Measurements from ENCODE around the gene HCRTR1. TPM values are rescaled to one million over a fixed set of nuclear protein-coding genes. Genes with fewer than 3 reads are reported as not detected.
A peak's percentile ranks its signal among the peaks of the same experiment; 100 is the strongest.

Gene HCRTR1
- total RNA-seq, 4 donors from 2014 or later: 0.45 to 1.8 (median 1.7) TPM; not detected in 1

DNA sequence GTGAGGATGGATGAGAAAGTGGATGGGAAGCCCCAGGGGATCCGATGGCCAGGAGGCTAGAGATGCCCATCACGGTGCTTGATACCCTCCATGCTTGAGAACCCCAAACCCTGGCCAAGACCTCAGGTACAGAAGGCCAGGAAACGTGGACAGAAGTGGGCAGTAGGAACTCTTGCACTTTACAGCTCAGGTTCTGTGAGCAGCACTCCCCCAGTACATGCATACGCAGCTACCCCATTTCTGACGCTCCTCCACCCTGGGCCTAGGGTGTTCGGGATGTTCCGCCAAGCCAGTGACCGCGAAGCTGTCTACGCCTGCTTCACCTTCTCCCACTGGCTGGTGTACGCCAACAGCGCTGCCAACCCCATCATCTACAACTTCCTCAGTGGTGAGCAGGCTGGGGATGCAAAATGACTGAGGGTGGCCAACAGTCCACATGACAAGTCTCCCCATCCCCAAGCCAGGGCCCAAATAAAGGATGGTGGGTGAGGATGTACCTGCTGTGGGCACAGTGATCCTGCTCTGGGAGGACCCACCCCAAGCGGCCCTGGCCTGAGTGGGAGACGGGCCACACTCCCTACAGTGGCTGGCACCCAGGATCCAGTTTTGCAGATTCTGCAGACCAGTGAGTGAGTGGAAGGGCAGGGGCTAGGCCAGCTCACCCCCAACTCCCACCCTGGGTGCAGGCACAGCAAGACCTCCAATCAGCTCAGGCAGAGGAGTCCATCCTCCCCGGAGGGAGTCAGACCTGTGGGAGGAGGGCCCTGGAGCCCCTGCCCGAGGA, 7.4 kb downstream of the HCRTR1 start:
- H3K27me3 ChIP-seq: no peaks in the 10 kb centered on the region
- H3K9me3 ChIP-seq: no peaks in the 10 kb centered on the region
- intact Hi-C loops (cut with DNase I): no loop called here
- H3K4me3 ChIP-seq: no peak overlapping the region
- H3K36me3 ChIP-seq: peaks cover 13 to 34% (median 24%) of the 10 kb centered on the region in 4 donors
- no peak for DNase-seq (ENCODE audit: extremely low spot score)
- no peak overlapping the region for H3K27ac ChIP-seq (replicated peaks in 1 of 4)
- WGBS: 95% methylated on average over 16 of the region's 16 CpGs
- TF ChIP-seq POLR2AphosphoS5 (IDR thresholded peaks at IDR 0.05): no peak
- TF ChIP-seq, protein P1, sequence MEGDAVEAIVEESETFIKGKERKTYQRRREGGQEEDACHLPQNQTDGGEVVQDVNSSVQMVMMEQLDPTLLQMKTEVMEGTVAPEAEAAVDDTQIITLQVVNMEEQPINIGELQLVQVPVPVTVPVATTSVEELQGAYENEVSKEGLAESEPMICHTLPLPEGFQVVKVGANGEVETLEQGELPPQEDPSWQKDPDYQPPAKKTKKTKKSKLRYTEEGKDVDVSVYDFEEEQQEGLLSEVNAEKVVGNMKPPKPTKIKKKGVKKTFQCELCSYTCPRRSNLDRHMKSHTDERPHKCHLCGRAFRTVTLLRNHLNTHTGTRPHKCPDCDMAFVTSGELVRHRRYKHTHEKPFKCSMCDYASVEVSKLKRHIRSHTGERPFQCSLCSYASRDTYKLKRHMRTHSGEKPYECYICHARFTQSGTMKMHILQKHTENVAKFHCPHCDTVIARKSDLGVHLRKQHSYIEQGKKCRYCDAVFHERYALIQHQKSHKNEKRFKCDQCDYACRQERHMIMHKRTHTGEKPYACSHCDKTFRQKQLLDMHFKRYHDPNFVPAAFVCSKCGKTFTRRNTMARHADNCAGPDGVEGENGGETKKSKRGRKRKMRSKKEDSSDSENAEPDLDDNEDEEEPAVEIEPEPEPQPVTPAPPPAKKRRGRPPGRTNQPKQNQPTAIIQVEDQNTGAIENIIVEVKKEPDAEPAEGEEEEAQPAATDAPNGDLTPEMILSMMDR (IDR thresholded peaks at IDR 0.05): no peak
- H3K4me1 ChIP-seq: peaks cover 25 to 33% (median 27%) of the 10 kb centered on the region in 4 donors

DNA sequence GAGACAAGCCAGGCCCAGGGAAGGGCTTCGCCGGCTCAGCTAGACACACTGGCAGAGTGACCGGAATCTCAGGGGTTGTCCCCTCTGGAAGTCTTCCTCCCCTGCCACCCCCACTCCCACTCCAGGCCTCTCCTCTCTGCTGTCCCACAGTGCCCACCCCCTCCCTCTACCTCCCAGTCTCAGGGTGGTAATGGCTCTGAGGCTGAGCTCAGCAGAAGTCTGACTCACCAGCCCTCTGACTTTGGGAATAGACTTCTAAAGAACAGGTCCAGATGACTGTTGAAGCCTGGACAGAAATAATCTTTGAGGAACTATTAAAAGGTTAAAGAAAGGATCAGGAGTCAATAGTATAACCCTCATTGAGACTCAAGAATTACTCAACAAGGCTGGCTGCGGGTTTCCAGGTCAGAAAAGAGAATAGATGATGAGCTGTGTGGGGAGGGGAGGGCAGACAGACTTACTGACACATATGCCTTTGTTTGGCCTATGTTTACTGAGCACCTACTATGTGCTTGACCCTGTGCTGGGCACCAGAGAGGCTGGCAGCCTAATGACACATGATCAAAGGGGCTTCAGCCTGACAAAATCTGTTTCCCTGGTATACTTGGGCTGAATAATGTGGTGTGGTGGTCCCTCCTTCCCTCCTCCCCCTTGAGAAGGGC, 8.2 kb downstream of the HCRTR1 start:
- intact Hi-C loops (cut with DNase I): no loop called here
- peaks cover 25 to 33% (median 27%) of the 10 kb centered on the region in 4 donors for H3K4me1 ChIP-seq
- 86% methylated on average over 4 of the region's 4 CpGs for WGBS
- TF ChIP-seq, protein P1 (IDR thresholded peaks at IDR 0.05): no peak
- H3K4me3 ChIP-seq: no peak overlapping the region
- no peaks in the 10 kb centered on the region for H3K9me3 ChIP-seq
- H3K27ac ChIP-seq (replicated peaks in 1 of 4): no peak overlapping the region
- peaks cover 21 to 42% (median 32%) of the 10 kb centered on the region in 4 donors for H3K36me3 ChIP-seq
- H3K27me3 ChIP-seq: no peaks in the 10 kb centered on the region
- no peak for DNase-seq (ENCODE audit: extremely low spot score)

DNA sequence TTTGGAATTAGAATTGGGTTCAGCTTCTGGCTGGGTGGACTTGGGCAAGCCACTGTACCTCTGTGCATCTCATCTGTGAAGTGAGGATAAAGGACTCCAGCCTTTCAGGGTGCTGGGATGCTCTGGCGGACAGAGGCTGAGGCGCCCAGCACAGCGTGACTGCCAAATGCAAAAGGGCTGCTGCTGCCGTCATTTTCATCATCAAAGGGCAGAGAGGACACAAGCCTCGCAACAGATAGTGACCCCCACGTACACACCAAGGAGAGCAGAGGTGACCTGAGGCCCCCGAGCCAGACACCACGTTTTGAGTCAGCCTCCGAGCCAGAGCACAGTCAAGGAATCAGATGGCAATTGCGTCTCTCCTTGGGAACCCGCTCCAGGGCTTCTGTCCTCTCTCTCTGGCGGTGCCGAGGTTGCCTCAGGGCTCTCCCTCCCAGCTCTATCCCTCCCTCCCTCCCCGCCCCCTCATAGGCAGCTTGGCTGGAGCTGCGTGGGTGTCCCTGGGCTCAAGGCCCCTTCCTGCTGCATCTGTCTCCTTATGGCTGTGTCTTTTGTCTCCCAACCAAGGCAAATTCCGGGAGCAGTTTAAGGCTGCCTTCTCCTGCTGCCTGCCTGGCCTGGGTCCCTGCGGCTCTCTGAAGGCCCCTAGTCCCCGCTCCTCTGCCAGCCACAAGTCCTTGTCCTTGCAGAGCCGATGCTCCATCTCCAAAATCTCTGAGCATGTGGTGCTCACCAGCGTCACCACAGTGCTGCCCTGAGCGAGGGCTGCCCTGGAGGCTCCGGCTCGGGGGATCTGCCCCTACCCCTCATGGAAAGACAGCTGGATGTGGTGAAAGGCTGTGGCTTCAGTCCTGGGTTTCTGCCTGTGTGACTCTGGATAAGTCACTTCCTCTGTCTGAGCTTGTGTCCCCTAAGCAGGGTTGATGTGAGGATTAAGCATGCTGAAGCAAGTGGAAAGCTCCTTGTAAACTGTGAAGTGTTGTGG, 9.0 kb downstream of the HCRTR1 start:
- DNase-seq (ENCODE audit: extremely low spot score): no peak
- intact Hi-C loops (cut with DNase I): no loop called here
- Histone ChIP-seq H3K27ac (replicated peaks in 1 of 4) (peak overlapping the region in 3 of 4 donors; percentile 5 to 62 (median 44)), H3K36me3 (peaks cover 28 to 50% (median 40%) of the 10 kb centered on the region in 4 donors), H3K4me1 (peaks cover 25 to 36% (median 27%) of the 10 kb centered on the region in 4 donors), H3K4me3 (no peak overlapping the region), H3K9me3 (no peaks in the 10 kb centered on the region), H3K27me3 (no peaks in the 10 kb centered on the region)
- TF ChIP-seq, protein P1 (IDR thresholded peaks at IDR 0.05): no peak
- TF ChIP-seq EP300 (IDR thresholded peaks at IDR 0.05): no peak
- TF ChIP-seq POLR2A (IDR thresholded peaks at IDR 0.05; ENCODE audit: low read depth): no peak
- no peak for TF ChIP-seq POLR2AphosphoS5 (IDR thresholded peaks at IDR 0.05)
- WGBS: 74% methylated on average over 17 of the region's 23 CpGs

DNA sequence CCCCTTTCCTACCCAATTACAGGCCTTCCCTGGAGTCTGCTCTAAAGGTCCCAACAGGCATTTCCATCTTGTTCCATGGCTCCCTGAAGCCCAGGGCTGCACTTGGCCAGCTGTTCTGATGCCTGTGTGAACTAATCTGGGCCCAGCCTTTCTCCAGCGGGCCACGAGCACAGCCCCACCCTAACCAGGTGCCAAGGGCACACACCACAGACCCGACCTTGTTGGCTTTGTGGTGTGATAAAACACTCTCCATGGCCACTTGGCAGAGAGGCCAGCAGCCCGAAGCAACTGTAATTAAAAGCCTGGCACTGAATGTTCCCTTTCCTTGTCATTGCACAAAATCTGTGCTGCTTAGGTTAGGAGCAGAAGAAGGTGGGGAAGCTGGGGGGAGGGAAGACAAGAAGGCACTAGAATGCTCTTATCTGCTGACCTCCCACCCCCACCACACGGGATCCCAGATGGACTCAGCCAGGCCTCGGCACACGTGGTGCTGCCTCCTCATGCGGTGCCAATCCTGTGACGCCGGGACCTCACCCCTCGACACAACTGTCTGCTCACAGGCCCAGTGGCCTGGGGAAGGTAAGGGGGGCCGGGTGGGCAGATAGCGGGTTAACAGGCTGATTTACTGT, 9.9 kb downstream of the HCRTR1 start:
- TF ChIP-seq EP300 (IDR thresholded peaks at IDR 0.05) (no peak), POLR2AphosphoS5 (IDR thresholded peaks at IDR 0.05) (no peak), POLR2A (IDR thresholded peaks at IDR 0.05; ENCODE audit: low read depth) (no peak)
- TF ChIP-seq, protein P1 (IDR thresholded peaks at IDR 0.05): no peak
- Histone ChIP-seq H3K9me3 (no peaks in the 10 kb centered on the region), H3K27ac (replicated peaks in 1 of 4) (peak overlapping the region; percentile 25 to 62 (median 40)), H3K4me3 (no peak overlapping the region), H3K27me3 (no peaks in the 10 kb centered on the region), H3K36me3 (peaks cover 37 to 59% (median 49%) of the 10 kb centered on the region in 4 donors), H3K4me1 (peaks cover 25 to 44% (median 30%) of the 10 kb centered on the region in 4 donors)
- 50% methylated on average over 2 of the region's 13 CpGs for WGBS
- intact Hi-C loops (cut with DNase I): no loop called here
- DNase-seq (ENCODE audit: extremely low spot score): no peak
